HG03066 (cell line): ENCODE measurements around the gene PCGF2.

Experiments
- ATAC-seq: cut with Tn5 transposase; IDR thresholded peaks from one replicate; pipeline ENCODE4 v1.9.1; 2021; ENCODE audit warnings: low read depth; ENCODE audit not compliant: unreplicated experiment

PCGF2 gene

DNA sequence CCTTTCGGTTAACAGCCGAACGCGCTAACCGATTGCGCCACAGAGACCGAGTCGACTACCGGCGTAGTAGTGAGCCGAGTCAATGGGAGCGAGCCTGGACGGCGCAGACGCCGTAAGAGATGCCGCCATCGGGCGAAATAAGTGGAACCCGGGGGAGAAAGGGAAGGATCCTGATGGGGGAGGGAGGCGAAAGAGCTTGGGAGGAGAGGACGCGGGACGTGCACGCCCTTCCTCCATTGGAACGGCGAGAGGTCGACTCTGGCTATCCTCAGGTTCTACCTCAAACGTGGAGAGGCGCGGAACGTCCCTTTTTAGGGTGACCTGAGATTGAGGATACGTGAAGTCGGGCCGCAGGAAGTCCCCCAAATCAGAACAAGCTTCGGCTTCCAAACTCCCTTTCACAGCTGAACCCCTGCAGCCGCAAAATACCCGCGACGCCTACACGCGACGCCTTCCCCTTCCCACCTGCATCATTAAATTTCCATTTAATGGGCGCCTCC lies 3.7 kb upstream of the PCGF2 start:
- no peak for ATAC-seq

DNA sequence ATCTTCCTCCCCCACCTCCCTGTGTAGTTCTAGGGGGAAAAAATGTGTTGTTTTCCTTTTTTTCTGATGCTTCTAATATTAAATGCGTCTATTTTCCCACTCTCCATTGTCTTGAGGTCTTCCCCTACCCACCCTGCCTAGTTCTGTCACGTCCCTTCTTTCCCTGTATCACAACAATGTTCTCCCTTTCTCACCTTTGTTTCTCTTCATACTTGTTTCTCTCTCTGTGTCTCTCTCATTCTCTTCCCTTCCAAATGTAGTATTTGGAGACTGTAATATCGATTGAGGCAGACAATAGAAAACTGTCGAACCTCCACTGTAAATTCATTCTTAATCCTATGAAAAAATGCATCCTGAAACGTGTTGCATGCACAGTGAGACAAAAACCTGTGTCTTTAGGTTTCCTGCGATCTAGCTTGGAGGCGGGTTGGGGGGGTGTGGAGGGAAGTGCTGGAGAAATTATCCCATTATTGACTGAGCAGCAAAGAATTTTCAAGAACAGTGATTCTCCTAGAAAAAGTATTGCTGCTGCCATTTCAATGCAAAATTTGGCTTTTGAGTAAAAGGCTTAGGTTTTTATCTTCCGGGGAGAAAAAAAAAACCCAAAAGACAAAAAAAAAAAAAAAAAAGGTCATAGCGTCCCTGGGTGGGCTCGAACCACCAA lies 3.1 kb upstream of the PCGF2 start:
- ATAC-seq = no peak

DNA sequence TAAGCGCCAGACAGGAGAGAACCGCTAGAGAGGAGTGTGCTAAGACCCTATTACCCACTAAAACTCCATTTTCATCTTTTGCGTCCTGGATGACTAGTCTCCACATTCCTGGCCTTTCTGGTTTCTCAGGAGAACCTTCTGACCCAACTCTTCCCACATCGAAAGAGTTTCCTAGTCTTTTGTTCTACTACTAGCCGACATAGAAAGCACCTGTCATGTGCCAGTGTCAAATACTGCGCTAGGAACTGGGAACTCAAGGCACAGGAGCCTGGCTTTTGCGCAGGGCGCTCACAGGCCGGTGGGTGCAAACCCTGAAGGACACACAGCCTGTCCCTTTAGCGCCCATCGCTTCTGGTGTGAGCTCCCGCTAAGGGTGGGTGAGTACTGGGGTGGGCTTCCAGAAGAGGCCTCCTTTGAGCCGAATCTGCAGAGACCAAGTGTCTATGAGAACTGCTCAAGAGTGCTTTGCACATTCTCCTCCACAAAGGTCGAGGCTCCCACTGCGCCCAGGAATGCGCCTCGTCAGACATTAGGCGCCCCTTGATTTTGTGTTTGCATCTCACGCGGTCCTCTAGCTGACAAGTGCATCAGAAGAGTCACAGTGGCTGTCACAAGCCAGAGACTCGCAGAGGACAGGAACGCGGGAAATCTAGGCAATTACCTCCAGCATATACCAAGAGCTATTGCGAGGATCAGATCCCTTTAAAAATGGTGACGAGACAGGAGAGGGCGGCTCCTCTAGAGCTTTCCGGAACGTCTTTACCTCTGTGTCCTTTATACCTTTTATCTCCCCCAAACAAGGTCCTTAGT lies 2.4 kb upstream of the PCGF2 start:
- ATAC-seq = no peak

DNA sequence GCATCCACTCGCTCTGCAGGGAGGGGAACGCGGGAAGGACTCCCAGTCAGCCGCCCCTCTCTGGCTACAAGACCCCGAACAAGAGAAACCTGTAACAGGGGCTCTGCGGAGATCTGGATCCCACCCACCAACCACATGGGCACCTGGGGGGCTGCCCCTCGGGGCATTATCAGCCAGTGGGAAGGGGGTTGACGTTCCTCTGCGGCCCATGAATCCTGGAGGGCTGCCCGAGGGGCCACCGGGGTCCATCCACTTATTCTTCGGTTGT lies 1.8 kb upstream of the PCGF2 start:
- no peak for ATAC-seq

DNA sequence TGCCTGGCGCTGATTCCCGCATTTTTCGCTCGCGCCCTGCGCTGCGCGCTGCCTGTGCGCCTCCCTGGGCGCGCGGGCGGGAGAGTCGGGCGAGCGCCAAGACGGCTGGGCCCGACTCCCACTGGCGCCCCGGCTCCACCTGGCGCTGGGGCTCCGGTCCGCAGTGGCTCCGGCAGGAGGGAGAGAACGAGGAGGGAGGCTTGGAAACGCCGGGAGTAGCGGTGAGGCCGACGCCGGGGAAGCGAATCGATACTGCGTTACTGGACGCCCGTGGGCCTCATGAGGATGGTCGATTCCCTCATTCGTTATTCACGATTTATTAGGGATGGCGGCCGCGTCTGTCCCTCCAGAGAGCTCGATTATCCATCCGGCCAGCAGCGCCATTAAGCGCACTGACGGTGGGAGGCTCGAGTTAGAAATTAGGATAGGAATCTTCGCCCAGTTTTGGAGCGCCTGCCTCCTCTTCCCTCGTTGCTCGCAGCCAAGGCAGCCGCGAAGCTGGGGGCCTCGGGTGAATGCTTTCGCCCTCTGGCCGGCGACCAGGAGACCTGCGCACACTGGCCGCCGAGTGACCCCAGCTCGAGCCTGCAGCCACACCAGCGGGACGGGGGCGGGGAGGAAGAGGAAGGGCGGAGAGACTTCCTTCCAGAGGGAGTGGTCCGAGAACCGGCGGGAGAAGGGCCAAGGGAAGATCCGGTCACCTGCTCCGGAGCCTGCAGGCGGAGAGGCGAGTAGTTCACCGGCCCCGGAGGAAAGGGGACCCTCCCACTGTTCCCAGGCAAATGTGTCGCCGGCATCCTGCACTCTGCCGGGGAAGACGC lies 1.3 kb upstream of the PCGF2 start:
- ATAC-seq = no peak

DNA sequence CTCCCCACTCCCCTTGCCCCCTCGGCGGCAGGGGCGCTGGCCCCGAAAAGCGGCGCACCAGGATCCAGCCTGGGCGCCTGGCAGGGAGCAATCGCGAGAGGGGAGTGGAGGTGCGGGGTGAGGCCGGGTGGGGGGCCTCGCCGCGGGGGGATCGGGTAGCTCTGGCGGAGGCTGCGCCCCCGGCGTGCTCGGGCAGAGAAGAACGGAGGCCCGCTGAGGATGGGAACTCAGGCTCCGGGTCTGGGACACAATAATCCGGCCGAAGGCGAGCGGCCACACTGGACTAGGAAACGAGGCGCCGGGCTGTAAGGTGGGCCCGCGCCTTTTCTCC lies 721 bp upstream of the PCGF2 start:
- ATAC-seq = no peak

DNA sequence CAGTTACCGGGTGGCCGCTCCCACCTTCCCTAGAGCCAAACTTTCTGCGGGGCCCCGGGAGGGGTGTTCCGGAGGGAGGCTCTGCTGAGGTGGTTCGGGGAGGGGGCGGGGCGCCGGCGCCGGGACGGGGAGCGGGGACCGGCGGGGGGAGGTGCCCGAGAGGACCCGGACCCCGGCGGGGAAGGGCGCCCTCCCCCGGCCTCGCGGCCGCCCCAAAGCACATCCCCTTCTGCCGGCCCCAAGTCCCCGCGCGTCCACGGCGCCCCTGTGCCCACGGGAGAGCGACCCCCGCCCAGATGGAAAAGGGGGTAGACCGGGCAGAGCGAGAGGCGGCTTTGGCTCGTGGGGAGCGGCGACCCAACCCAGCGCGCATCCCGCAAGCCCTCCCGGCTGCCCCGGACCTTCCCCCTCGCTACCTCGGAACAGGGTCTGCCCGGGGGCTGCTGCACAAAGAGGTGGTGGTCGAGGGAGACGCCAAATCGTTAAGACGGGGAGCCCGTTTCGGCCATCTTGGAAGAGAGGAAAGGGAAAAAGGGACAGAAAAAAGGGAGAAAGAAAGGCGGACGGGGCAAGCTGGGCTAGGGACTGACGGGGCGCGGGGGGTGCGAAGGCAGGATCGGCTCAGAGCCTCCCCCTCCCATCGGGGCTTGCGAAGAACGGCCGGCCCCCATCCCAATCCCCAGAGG lies 530 bp downstream of the PCGF2 start:
- no peak for ATAC-seq

DNA sequence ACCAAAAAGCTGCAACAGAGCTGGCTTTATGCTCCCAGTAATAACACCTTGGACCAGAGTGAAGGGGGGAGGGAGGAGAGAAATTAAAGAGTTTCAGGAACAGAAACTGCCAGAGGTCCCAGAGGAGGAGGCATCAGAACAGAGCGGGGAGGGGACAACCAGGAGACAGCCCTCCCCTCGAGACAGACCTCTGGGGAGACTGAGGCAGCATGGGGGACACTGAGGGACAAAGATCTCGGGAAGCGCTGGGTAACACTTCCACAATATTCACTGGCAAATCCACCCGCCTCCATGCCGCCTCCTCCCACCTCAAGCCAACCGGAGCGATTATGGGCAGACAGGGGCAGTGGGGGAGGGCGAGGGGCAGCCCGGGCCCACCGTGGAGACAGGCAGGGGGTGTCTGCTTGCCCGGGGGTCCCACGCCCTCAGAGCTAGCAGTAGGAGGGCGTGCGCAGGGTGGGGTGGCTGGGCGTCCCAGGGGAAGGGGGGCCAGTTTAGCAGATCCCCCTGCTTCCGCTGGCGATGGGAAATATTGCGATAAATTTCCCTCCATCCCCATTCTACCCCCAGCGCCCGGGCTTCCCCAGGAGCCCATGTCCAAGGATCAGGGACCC lies 1.2 kb downstream of the PCGF2 start:
- no peak for ATAC-seq

DNA sequence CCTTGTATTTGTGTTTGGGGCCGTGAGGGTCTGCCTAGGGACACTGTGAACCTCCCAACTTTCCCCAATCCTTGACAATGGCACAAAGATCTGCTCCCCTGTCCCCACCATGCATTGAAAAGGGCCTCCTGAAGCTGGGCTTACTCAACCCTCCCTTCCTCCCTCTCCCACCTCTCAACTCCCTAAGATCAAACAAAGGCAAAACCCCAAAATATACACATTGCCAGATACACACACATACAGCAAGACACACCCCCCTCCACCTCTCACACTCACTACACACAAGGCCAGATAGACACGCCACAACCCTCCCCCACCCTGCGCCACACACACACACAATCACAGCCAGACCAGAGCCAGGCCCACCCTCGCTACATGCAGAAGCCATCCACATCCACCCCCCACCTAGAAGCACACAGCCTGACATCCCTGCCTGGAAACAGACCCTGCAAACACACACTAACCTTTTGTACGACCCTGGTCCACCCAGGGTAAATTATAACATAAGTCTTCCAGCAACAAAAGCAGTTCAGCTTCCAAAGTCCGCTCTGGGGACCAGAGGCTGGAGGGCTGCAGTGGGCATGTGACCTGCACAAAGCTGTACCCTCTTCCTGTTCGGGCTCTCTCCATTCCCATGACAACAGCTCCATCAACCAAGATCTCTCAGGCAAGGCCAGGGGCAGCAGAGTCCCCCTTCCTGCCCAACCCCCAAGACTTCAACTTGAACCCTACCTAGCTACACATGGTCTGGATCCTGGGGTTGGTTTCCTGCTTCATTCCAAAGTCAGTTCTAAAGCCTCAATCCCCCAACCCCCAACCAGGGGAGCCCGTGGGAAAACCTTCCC lies 1.9 kb downstream of the PCGF2 start:
- no peak for ATAC-seq

DNA sequence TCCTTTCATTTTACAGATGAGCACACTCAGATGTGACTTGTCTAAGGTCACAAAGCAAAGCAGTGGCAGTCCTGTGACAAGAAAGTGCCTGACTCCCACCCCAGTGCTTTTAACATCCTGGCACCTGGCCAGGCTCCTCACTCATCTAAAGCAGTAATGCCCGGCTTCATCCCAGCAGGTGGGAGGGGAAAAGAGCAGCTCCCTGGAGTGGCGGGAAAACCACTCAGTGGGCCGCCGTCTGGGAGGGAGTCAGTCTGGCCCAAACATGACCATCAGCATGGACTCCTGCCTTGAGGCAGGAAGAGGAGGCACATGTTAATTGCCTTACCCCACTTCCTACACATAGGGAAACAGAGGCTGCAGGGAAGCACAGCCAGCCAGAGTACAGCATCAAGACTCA lies 2.6 kb downstream of the PCGF2 start:
- no peak for ATAC-seq

DNA sequence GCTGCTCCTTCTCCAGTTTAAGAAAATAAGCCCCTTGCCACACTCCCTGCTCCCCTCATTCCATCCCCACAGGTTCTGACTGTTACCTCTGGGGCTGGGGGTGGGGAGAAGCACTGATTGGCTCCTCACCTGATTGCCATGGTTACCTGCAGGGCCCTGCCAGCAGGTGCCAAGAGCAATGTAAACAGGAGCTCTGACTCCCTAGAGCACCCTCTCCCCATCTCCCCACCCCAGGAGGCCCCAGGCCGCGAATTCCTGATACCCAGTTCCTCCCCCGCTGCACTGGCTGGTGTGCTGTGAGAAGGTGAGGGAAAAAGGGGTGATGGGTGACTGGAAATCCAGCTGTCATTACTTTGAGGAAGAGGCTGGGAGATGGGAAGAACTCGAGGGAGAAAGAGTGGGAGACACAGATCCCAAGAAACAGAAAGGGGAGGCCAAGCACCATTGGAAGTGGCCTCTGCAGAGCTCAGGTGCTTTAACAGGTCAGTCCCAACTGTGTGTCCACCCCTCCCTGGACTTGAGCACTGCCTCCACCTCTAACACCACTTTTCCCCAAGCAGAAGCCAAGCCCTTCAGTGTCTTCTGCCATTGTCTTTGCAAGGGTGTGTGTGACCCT lies 4.5 kb downstream of the PCGF2 start:
- no peak for ATAC-seq

DNA sequence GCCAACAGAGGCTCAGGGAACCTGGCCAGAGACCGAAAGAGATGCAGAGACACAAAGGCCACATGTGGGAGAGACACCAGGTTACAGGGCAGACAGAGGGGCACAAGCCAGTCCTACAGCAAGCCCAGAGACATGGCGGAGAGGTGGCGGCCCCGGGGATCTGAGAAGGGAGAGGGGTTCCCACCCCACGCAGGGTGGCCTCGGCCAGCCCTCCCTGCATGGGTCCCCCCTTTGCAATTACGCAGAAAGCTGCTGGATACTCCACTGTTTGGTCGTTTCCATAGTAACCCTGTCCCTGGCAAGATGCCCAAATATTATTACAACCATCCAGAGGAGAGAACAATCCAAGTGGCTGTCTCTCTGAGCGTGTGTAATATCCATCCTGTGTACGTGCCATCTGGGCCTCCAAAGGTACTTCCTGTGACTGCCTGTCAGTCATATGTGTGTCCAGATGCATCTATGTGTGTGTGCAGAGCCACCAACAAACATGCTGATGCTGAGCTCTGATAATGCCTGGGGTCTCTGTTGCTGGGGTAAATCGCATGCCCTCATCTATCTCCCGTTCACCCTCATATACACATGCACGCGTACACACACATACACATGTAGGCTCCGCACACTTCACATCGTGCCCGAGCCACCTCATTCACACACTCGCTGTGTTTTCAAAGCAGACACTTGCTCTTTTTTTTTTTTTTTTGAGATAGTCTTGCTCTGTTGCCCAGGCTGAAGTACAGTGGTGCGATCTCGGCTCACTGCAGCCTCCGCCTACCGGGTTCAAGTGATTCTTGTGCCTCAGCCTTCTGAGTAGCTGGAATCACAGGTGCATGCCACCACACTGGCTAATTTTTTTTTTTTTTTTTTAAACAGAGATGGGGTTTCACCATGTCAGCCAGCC lies 5.5 kb downstream of the PCGF2 start:
- no peak for ATAC-seq

DNA sequence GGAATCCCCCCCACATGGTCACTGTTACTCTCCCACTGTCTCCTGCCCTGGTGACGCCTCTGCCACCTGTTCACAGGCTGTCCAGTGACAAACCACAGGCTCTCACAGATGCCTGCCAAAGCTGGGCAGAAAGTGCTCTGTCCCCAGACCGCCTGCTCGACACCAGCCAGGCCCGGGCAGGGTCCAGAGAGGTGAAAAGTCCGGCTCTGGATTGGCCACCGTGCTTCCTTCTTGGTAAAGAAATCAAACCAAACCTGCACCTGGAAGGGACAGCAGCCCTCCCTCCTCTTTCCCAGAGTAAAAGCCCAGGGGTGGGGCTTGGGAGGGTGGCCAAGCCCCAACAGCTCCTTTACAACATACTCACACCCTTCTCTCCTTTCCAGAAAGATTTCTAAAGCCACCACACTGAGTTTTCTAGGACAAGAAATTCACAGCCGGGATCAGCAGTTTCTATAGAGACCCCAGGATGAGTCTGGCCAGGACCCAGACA lies 6.2 kb downstream of the PCGF2 start:
- no peak for ATAC-seq

DNA sequence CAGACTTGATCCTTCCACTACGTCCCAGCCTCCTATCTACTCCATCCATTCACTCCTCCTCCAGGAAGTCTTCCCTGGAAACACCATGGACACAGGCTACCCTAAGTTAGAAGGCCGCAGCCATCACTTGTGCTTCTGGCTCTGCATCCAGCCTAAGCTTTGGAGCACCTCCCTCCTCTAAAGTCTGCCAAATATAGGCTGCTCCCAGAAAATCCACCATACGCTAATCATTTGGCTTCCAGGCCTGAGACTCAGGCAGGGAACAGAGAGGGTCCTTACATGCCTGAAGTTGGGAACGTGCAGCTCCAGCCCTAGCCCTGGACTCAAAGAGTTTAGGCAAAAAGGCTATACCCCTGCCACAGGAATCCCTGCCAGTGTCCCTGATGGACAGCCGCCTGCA lies 6.7 kb downstream of the PCGF2 start:
- ATAC-seq = no peak

DNA sequence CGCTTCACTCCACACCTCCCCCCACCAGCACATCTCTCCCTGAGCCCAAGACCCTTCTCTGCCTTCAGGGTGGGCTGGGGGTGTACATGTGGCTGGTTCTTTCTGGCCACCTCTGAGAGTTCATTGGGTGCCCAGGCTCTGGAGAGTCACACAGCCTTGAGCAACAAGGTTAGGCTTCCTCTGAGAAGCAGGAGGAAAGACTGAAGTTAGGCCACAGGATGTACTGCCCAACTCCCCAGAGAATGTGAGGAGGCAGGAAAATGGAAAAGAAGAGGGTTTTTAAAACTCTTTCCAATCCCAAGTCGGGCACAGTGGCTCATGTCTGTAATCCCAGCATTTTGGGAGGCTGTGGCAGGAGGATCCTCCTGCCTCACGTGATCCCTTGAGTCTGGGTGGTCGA lies 7.3 kb downstream of the PCGF2 start:
- no peak for ATAC-seq

DNA sequence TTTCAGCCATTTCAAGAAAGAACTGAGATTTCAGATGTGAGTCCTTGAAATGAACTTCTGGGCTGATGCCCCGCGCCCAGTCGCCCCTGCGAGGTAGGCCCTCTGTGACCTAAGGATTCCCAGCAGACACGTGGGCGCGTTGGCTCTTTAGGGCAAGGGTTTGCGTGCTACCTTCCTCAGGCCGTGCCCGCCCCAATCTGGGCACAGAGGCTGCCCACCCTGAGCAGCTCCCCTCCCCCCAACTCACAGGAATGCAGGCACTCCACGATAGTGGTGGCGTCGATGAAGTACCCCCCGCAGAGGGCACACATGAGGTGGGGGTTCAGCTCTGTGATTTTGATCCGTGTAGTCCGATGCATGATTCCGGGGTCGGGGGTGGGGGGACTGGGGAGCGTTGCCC lies 8.1 kb downstream of the PCGF2 start:
- ATAC-seq = no peak

DNA sequence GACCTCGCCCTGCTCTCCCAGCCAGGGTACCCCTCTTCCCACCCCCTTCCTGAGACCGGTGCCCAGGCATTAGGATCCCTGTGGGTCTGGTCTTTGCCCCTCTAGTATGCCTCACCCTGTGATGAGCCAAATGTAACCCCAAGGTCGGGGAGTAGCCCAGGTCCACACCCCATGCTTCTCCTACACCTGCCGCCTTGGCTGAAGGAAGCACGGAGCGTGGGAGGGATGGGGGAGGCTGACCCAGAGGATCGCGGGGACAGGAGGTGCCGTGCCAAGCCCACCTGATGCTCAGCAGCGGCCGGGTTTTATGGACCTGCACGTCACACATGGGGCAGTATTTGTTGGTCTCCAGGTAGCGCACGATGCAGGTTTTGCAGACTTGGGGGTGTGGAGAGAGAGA lies 8.8 kb downstream of the PCGF2 start:
- ATAC-seq = no peak

DNA sequence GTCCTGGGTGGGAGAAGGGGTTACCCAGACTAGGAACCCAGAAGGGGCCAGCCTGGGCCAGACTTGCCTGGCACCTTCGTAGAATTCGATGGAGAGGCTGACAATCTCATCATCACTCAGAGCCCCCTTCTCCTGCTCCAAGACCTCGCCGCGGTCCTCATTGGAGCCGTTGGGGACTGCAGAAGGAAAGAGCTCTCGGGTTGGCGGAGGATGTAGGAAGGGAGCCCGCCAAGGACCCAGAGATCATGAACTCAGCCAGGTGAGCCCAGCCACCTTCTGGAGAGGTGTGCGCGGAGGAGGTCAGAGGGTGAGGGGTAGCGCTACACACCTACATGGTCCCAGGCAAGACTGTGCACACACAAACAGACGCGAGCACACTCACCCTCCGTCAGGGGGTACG lies 9.4 kb downstream of the PCGF2 start:
- no peak for ATAC-seq
